Kidney (tissue), 14 donors: ENCODE results near the gene NR2F6. TPM values are rescaled to one million over a fixed set of nuclear protein-coding genes. Genes with fewer than 3 reads are reported as not detected.

ENCODE experiments used
- DNase-seq, 5 donors: peaks; one replicate each; pipeline ENCODE4 v3.0.0-alpha.2; 2013 to 2020
- FAIRE-seq: peaks from 2 replicates; lab custom pipeline; 2012; peaks lifted over from hg19 to GRCh38; lab: Jason Lieb, UNC
- H3K27ac ChIP-seq, 2 donors: one replicate each; pipeline ENCODE4 v1.7.0; 2013; ENCODE audit warnings: low read depth in 2 of 2, low read length in 2 of 2, inconsistent platforms in 1 of 2
- H3K27me3 ChIP-seq: one replicate; pipeline ENCODE4 v1.7.1; 2013; ENCODE audit warnings: low read length, inconsistent platforms; ENCODE audit not compliant: control insufficient read depth, insufficient read depth
- H3K36me3 ChIP-seq, 3 donors: one replicate each; pipeline versions ENCODE4 v1.7.0 to v1.7.1; 2013; ENCODE audit warnings: low read length in 3 of 3, control low read depth in 1 of 3, inconsistent platforms in 1 of 3; ENCODE audit not compliant: insufficient read depth in 3 of 3, control insufficient read depth in 2 of 3
- H3K4me1 ChIP-seq, 3 donors: one replicate each; pipeline versions ENCODE4 v1.7.0 to v1.7.1; 2013; ENCODE audit warnings: low read length in 3 of 3, inconsistent platforms in 1 of 3, low read depth in 1 of 3; ENCODE audit not compliant: control insufficient read depth in 2 of 3, insufficient read depth in 2 of 3
- H3K4me3 ChIP-seq, 3 donors: one replicate each; pipeline versions ENCODE4 v1.7.0 to v1.8.1; 2013; ENCODE audit warnings: low read length in 3 of 3, control low read depth in 1 of 3, inconsistent platforms in 1 of 3
- H3K9ac ChIP-seq, 3 donors: one replicate each; pipeline versions ENCODE4 v1.7.0 to v1.7.1; 2013; ENCODE audit warnings: low read length in 3 of 3, control low read depth in 1 of 3, inconsistent platforms in 1 of 3
- H3K9me3 ChIP-seq, 3 donors: one replicate each; pipeline versions ENCODE4 v1.7.0 to v1.7.1; 2013; ENCODE audit warnings: low read length in 3 of 3, control low read depth in 1 of 3, inconsistent platforms in 1 of 3; ENCODE audit not compliant: control insufficient read depth in 2 of 3, insufficient read depth in 1 of 3
- intact Hi-C: fragments of 100-400 bp; cut with DNase I; formaldehyde crosslinking; loops from one replicate; pipeline ENCODE4 v1.11.1; 2022
- polyA plus RNA-seq: library from polyadenylated mRNA; stranded (reverse); fragments of 350-450 nt; fragmentation: Illumina TruSeq; extraction: RNeasy Lipid Tissue Mini Kit (QIAGEN cat#74804); gene quantifications from one replicate; pipeline ENCODE4 v1.2.3, GENCODE V29; 2014; ENCODE audit warnings: low read depth, low replicate concordance; ENCODE audit not compliant: insufficient read depth
- total RNA-seq: library from RNA; stranded (reverse); fragmentation: NEBNext Ultra II Directional; extraction: Animal tissue kit (Norgen Biotek cat#: 25700); gene quantifications from one replicate; pipeline ENCODE4 v1.2.1, GENCODE V29; 2021
- TF ChIP-seq, protein P1 (sequence below): IDR thresholded peaks from 3 replicates; pipeline ENCODE4 v1.5.1; 2012; ENCODE audit warnings: mild to moderate bottlenecking, moderate library complexity, borderline replicate concordance; ENCODE audit not compliant: insufficient read depth; ENCODE audit errors: extremely low read depth
- donor health status: control.
- donor health status: control.
- donor health status: control.
- donor health status: control.
- donor health status: control.
- donor health status: DM: yes; HTN: yes; CAD: no.
- donor health status: Normal renal cell carcinoma (clear cell type).

The NR2F6 gene
- total and polyA plus RNA-seq, 2 donors from 2014 or later, result 46.8 to 60.2 TPM

GRCh38 chr19:17227798-17228367 is 17.8 kb downstream of the NR2F6 start:
- Histone ChIP-seq H3K27ac (no peak overlapping the region), H3K9me3 (no peaks in the 10 kb centered on the region), H3K9ac (no peak overlapping the region), H3K27me3 (no peaks in the 10 kb centered on the region), H3K4me3 (no peak overlapping the region), H3K36me3 (peaks cover 0 to 8% (median 2%) of the 10 kb centered on the region in 3 donors), H3K4me1 (peaks cover 0 to 4% (median 0%) of the 10 kb centered on the region in 3 donors)
- FAIRE-seq, result no peak
- intact Hi-C loops, result no loop called here
- DNase-seq, result peak in 1 of 5 donors; percentile 63
- TF ChIP-seq, protein P1, sequence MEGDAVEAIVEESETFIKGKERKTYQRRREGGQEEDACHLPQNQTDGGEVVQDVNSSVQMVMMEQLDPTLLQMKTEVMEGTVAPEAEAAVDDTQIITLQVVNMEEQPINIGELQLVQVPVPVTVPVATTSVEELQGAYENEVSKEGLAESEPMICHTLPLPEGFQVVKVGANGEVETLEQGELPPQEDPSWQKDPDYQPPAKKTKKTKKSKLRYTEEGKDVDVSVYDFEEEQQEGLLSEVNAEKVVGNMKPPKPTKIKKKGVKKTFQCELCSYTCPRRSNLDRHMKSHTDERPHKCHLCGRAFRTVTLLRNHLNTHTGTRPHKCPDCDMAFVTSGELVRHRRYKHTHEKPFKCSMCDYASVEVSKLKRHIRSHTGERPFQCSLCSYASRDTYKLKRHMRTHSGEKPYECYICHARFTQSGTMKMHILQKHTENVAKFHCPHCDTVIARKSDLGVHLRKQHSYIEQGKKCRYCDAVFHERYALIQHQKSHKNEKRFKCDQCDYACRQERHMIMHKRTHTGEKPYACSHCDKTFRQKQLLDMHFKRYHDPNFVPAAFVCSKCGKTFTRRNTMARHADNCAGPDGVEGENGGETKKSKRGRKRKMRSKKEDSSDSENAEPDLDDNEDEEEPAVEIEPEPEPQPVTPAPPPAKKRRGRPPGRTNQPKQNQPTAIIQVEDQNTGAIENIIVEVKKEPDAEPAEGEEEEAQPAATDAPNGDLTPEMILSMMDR, result no peak

DNA sequence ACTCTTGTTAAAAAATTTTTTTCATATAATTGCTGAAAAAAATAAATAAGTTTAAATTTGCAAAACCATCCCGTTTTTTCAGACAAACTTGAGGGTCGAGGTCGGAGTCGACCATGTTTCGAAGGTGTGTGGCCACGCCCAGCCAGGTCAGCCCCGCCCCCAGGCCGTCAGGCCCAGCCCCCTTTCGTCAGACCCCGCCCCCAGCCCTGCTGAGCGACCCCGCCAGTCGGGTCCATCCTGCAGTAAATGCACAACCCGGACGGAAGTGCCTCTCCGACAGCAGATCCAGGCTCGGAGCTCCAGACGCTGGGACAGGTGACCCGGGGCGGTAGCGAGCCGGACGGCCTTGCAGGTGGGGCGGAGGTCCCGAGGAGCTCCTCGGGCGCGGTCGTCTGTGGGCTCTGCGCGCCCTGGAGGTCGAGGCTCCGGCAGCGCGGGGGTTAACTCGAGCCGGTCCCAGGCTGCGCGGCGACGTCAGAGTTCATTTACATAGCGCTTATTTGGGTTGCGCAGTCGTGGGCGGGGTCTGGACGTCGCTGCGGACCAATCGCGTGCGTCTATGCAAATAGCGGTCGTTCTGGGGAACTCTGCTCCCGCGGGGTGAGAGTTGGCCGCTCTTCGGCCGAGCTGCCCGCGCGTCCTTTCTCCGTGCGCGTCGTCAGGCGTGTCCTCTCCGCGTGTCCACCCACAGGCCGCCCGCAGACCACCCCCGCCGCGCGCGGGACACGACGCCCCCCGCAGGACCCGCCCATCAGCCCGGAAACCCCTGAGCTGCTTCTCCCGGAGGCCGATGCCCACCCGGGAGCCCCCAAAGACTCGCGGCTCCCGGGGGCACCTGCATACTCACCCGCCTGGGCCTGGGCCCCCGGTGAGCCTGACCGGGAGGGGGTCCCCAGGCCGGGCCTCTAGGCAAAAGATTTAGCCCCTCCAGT is 19.5 kb downstream of the NR2F6 start, which contains the start of gene OCEL1:
TSS of gene OCEL1 (plus strand) at position 225 of the 932 bp plus-strand sequence. CDS start at position 247, 22 bp downstream.
- DNase-seq (peak; percentile 98 to 100 (median 99)), FAIRE-seq (peak; percentile 46)
- TF ChIP-seq, protein P1, result no peak
- intact Hi-C loops, result no loop called here
- H3K9me3 ChIP-seq, result no peaks in the 10 kb centered on the region
- peaks cover 0 to 4% (median 0%) of the 10 kb centered on the region in 3 donors for H3K4me1 ChIP-seq
- H3K4me3 ChIP-seq, result peak within 1 kb of the TSS; percentile 53 to 79 (median 79)
- peak within 1 kb of the TSS; percentile 93 to 98 for H3K27ac ChIP-seq
- H3K9ac ChIP-seq, result peak within 1 kb of the TSS; percentile 47 to 77 (median 64)
- peaks cover 0 to 8% (median 0%) of the 10 kb centered on the region in 3 donors for H3K36me3 ChIP-seq
- no peaks in the 10 kb centered on the region for H3K27me3 ChIP-seq

DNA sequence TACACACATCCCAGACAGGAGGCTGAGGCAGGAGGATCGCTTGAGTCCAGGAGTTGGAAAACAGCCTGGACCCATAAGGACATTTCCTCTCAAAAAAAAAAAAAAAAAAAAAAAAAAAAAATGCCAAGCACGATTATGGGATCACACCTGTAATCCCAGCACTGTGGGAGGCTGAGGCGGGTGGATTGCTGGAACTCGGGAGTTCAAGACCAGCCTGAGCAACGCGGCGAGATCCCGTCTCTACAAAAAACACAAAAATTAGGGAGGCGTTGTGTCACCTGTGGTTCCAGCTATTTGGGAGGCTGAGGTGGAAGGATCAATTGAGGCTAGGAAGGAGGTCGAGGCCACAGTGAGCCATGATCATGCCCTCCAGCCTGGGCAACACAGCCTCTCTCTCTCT is 20.7 kb downstream of the NR2F6 start:
- no peak overlapping the region for H3K4me3 ChIP-seq
- intact Hi-C loops, result no loop called here

More for the DNA sequence above, 20.7 kb downstream of the NR2F6 start:
- H3K4me1 ChIP-seq, result peaks cover 0 to 4% (median 0%) of the 10 kb centered on the region in 3 donors
- no peak overlapping the region for H3K9ac ChIP-seq
- no peak overlapping the region for H3K27ac ChIP-seq
- H3K9me3 ChIP-seq, result no peaks in the 10 kb centered on the region
- DNase-seq (peak in 1 of 5 donors; percentile 57), FAIRE-seq (no peak)
- H3K36me3 ChIP-seq, result peaks cover 0 to 5% (median 0%) of the 10 kb centered on the region in 3 donors
- H3K27me3 ChIP-seq, result no peaks in the 10 kb centered on the region
- TF ChIP-seq, protein P1, result no peak
